H1 (cell line): ENCODE measurements around the gene UBL4A. TPM values are rescaled to one million over a fixed set of nuclear protein-coding genes. Genes with fewer than 3 reads are reported as not detected.

ENCODE experiments used
- BCL11A ChIP-seq, 2 experiments: IDR thresholded peaks; one replicate each; pipeline ENCODE4 v1.6.1; 2011; ENCODE audit warnings: low read depth in 2 of 2, low read length in 2 of 2, mild to moderate bottlenecking in 2 of 2
- HDAC2 ChIP-seq, 2 experiments: fragments of 300-600 bp in 1 of 2; sonication (generic) in 1 of 2; IDR thresholded peaks; 2 replicates each; pipeline ENCODE4 v1.6.1; 2011 to 2012; ENCODE audit warnings: low read depth in 2 of 2, low read length in 2 of 2, mild to moderate bottlenecking in 2 of 2, moderate library complexity in 2 of 2, borderline replicate concordance in 1 of 2, inconsistent platforms in 1 of 2
- NANOG ChIP-seq: IDR thresholded peaks from 2 replicates; pipeline ENCODE4 v1.6.1; 2011; ENCODE audit warnings: low read length, low read depth, mild to moderate bottlenecking, inconsistent platforms; ENCODE audit not compliant: insufficient read depth, poor library complexity, severe bottlenecking
- POLR2A ChIP-seq, 2 experiments: IDR thresholded peaks; 1 replicate in 1 of 2; 2 replicates in 1 of 2; pipeline ENCODE4 v1.6.1; 2011; ENCODE audit warnings: low read depth in 2 of 2, low read length in 2 of 2, mild to moderate bottlenecking in 2 of 2; ENCODE audit errors: control extremely low read depth in 1 of 2
- SP2 ChIP-seq: IDR thresholded peaks from 2 replicates; pipeline ENCODE4 v1.6.1; 2012; ENCODE audit warnings: mild to moderate bottlenecking, low read length, inconsistent platforms
- SRF ChIP-seq: IDR thresholded peaks from 2 replicates; pipeline ENCODE4 v1.6.1; 2011; ENCODE audit warnings: mild to moderate bottlenecking, low read depth, low read length, moderate library complexity
- SUZ12 ChIP-seq: fragments of 200-600 bp; sonication (generic); IDR thresholded peaks from 2 replicates; pipeline ENCODE4 v1.6.1; 2012; ENCODE audit warnings: mild to moderate bottlenecking, inconsistent platforms, low read length, moderate library complexity, mixed read lengths
- TAF1 ChIP-seq: IDR thresholded peaks from 2 replicates; pipeline ENCODE4 v1.6.1; 2011; ENCODE audit warnings: mild to moderate bottlenecking, low read depth, low read length
- TBP ChIP-seq: IDR thresholded peaks from 2 replicates; pipeline ENCODE4 v1.6.1; 2011; ENCODE audit warnings: low read depth, low read length, improper control_type of control experiment
- polyA plus RNA-seq, 7 experiments: library from polyadenylated mRNA; depleted of rRNA in 3 of 7; stranded (reverse) in 5 of 7; unstranded in 2 of 7; fragments of >200 nt in 5 of 7; fragments of 200-250 nt in 2 of 7; gene quantifications; 1 replicate in 5 of 7; 2 replicates in 1 of 7; 4 replicates in 1 of 7; pipeline versions ENCODE4 v1.2.1 to v1.2.3, GENCODE V29; 2011 to 2013; ENCODE audit warnings: missing spikeins in 2 of 7, mixed read lengths in 2 of 7
- total RNA-seq: library from RNA; stranded (reverse); fragmentation: NEBNext Ultra II Directional; extraction: Animal tissue kit (Norgen Biotek cat#: 25700); gene quantifications from 2 replicates; pipeline ENCODE4 v1.2.1, GENCODE V29; 2021
- TF ChIP-seq, protein P1 (sequence below): fragments of 300-600 bp; sonication (generic); IDR thresholded peaks from 2 replicates; pipeline ENCODE4 v1.7.1; 2012; ENCODE audit warnings: low read length, moderate library complexity, mild to moderate bottlenecking, inconsistent platforms; ENCODE audit not compliant: insufficient replicate concordance
- TF ChIP-seq, protein P2 (sequence below): IDR thresholded peaks from 2 replicates; pipeline ENCODE4 v1.6.1; 2012; ENCODE audit warnings: inconsistent platforms

UBL4A gene
- total and polyA plus RNA-seq, 2 of the 8 experiments (the other 6 are each of a cell fraction or from before 2014, with no cell fraction given) = 23.1 to 31.7 TPM

DNA sequence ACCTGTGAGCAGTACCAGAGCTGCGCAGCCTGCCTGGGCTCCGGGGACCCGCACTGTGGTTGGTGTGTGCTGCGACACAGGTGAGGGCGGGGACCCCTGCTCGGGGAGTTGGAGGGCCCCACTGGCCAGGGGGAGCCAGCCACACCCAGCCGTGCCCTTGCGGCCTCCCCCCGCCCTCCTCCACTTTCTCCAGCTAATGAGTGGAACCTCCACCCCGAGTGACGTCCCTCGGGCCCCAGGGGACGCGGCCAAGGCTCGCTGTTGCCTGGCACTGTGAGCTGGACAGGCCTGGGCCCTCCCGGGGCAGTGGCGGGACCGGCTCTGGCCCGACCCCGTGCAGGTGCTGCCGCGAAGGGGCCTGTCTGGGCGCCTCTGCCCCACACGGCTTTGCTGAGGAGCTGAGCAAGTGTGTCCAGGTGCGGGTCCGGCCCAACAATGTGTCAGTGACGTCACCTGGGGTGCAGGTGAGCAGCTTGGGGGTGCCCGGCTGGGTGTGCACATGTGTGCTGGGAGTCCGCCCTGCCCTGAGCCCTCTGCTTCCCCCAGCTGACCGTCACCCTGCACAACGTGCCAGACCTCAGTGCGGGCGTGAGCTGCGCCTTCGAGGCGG is 22.7 kb downstream of the UBL4A start (continued):
- TF ChIP-seq, protein P1, sequence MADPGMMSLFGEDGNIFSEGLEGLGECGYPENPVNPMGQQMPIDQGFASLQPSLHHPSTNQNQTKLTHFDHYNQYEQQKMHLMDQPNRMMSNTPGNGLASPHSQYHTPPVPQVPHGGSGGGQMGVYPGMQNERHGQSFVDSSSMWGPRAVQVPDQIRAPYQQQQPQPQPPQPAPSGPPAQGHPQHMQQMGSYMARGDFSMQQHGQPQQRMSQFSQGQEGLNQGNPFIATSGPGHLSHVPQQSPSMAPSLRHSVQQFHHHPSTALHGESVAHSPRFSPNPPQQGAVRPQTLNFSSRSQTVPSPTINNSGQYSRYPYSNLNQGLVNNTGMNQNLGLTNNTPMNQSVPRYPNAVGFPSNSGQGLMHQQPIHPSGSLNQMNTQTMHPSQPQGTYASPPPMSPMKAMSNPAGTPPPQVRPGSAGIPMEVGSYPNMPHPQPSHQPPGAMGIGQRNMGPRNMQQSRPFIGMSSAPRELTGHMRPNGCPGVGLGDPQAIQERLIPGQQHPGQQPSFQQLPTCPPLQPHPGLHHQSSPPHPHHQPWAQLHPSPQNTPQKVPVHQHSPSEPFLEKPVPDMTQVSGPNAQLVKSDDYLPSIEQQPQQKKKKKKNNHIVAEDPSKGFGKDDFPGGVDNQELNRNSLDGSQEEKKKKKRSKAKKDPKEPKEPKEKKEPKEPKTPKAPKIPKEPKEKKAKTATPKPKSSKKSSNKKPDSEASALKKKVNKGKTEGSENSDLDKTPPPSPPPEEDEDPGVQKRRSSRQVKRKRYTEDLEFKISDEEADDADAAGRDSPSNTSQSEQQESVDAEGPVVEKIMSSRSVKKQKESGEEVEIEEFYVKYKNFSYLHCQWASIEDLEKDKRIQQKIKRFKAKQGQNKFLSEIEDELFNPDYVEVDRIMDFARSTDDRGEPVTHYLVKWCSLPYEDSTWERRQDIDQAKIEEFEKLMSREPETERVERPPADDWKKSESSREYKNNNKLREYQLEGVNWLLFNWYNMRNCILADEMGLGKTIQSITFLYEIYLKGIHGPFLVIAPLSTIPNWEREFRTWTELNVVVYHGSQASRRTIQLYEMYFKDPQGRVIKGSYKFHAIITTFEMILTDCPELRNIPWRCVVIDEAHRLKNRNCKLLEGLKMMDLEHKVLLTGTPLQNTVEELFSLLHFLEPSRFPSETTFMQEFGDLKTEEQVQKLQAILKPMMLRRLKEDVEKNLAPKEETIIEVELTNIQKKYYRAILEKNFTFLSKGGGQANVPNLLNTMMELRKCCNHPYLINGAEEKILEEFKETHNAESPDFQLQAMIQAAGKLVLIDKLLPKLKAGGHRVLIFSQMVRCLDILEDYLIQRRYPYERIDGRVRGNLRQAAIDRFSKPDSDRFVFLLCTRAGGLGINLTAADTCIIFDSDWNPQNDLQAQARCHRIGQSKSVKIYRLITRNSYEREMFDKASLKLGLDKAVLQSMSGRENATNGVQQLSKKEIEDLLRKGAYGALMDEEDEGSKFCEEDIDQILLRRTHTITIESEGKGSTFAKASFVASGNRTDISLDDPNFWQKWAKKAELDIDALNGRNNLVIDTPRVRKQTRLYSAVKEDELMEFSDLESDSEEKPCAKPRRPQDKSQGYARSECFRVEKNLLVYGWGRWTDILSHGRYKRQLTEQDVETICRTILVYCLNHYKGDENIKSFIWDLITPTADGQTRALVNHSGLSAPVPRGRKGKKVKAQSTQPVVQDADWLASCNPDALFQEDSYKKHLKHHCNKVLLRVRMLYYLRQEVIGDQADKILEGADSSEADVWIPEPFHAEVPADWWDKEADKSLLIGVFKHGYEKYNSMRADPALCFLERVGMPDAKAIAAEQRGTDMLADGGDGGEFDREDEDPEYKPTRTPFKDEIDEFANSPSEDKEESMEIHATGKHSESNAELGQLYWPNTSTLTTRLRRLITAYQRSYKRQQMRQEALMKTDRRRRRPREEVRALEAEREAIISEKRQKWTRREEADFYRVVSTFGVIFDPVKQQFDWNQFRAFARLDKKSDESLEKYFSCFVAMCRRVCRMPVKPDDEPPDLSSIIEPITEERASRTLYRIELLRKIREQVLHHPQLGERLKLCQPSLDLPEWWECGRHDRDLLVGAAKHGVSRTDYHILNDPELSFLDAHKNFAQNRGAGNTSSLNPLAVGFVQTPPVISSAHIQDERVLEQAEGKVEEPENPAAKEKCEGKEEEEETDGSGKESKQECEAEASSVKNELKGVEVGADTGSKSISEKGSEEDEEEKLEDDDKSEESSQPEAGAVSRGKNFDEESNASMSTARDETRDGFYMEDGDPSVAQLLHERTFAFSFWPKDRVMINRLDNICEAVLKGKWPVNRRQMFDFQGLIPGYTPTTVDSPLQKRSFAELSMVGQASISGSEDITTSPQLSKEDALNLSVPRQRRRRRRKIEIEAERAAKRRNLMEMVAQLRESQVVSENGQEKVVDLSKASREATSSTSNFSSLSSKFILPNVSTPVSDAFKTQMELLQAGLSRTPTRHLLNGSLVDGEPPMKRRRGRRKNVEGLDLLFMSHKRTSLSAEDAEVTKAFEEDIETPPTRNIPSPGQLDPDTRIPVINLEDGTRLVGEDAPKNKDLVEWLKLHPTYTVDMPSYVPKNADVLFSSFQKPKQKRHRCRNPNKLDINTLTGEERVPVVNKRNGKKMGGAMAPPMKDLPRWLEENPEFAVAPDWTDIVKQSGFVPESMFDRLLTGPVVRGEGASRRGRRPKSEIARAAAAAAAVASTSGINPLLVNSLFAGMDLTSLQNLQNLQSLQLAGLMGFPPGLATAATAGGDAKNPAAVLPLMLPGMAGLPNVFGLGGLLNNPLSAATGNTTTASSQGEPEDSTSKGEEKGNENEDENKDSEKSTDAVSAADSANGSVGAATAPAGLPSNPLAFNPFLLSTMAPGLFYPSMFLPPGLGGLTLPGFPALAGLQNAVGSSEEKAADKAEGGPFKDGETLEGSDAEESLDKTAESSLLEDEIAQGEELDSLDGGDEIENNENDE = no peak
- TF ChIP-seq TBP (no peak), NANOG (no peak), SRF (no peak), SUZ12 (no peak), BCL11A (IDR thresholded peaks at IDR 0.05; ENCODE audit: low read depth in 2 of 2, low read length in 2 of 2) (no peak), TAF1 (no peak), POLR2A (IDR thresholded peaks at IDR 0.05; ENCODE audit: control extremely low read depth in 1 of 2, low read depth in 2 of 2, low read length in 2 of 2) (no peak), HDAC2 (IDR thresholded peaks at IDR 0.05; ENCODE audit: borderline replicate concordance in 1 of 2, low read depth in 2 of 2, low read length in 2 of 2) (no peak), SP2 (no peak)
- TF ChIP-seq, protein P2, sequence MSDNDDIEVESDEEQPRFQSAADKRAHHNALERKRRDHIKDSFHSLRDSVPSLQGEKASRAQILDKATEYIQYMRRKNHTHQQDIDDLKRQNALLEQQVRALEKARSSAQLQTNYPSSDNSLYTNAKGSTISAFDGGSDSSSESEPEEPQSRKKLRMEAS = no peak
